SIG-M5 treated with dmso at 0.1 percent for 504 hours (cell line): ENCODE data around the gene SMOC2.

Source experiments
- DNase-seq: peaks from one replicate; lab custom pipeline; 2025; ENCODE audit not compliant: unreplicated experiment; lab: John Stamatoyannopoulos, UW

The SMOC2 gene

DNA sequence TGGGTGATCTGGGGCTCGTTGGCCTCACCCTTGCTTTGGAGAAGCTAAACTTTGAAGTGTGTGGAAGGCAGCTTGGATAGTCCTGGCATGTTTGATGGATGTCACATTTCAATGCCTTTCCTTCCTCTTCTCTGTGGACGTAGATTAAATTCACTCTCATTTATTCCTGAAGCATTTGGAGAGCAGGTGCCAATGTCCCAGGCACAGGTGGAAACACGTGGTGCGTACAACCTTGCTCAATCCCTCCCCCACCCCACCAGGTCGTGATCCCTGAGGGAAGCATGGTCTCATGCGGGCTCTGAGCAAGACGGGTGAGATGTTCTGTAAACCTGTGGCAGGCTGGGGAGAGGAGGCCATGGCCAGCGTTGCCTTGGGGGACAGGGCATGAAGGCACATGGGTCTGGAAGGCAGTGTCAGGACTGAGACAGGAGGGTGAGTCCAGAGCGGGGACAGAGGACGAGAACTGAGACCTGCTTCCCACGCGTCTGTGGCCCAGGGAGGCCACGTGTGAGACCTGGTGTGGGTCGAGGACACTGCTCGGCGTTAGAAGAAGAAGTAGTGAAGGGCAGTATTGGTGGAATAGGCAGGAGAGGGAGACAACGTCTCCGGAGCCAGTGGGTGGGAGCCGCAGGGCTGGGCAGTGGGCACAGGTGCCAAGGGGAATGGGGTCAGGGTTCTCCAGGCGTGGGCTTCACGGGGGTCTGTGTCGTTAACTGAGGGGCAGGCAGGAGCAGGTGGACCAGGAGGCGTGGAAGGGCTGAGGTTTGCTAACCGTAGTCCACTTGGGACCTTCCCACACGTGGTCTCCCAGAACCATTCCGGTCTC, 34.4 kb downstream of the SMOC2 start:
- DNase-seq, result no peak

DNA sequence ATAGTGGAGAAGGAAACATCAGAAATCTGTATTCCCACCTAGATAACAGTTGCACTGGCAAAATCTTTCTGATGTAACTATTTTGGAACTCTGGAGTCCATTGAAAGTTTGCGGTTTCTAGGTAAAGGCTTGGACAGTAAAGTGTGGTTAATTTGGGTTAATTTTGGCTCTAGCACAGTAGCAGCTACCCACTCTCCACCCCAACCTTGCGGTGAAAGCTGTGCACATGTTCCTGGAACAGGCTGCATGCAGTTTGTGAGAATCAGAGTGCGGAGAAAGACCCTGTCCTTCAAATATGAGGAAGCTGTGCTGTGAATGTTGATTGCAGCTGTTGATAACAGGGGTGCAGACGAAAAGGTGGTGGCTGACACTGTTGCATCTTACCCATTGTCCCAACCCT, 38.4 kb downstream of the SMOC2 start:
- no peak for DNase-seq

DNA sequence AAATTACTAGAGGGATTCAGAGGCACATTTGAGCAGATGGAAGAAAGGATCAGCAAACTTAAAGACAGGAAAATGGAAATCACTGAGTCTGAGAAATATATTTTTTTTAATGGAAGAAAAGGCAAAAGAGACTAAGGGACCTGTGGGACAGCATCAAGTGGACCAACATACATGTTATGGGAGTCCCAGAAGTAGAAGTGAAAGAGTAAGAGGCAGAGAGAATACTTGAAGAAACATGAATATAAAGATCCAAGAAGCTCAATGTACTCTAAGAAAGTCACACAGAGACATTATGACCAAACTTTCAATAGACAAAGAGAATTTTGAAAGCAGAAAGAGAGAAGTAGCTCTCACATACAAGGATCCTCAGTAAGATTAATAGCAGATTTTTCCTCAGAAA, 39.5 kb downstream of the SMOC2 start:
- DNase-seq, result no peak

DNA sequence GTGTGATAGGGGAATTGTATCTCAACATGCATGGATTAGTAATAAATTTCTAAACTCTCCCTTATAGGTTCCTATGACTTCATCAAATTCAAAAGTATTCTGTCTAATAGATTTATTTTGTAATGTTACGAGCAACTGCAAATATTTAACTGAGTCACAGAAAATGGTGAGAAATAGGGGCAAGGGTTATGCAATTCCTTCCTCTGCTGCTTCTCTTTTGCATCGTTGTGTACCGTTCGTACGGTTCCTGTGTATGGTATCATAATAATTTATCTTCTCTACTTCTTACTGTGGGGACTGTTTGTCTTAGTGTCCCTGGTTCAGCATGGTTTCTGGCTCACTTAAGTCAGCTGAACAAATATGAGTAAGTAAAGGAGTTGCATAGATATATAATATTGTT, 44.8 kb downstream of the SMOC2 start:
- no peak for DNase-seq

DNA sequence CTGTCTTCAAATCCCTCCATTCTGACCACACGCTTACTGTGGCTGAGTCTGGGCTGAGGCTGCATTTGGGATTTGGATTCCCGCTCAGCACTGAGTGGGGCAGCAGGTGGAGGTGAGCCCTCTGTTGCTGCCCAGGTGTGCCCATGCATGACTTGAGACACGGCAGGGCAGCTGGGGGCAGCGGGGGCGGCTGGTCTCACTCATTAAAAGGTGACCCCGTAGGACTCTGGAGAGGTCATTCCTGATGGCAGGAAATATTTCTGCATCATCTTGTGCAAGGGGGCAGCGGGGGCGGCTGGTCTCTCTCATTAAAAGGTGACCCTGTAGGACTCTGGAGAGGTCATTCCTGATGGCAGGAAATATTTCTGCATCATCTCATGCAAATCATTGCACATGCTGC, 49.8 kb downstream of the SMOC2 start:
- no peak for DNase-seq

DNA sequence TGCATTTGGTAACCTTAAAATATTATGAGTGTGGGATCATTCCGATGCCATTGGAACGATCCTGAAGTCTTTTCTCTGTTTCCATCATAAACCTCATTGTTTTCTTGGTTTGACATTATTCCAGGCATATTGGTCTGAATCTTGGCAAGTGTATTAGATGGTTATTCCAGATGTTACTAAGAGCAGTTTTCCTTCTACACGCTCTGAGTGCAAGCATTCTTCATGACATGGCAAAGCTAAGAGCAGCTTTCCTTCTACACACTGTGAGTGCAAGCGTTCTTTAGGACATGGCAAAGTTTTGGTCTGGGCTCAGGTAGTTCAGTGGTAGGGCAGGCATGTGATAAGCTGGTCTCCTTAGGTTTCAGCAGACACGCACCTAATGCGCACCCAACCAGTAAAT, 53.0 kb downstream of the SMOC2 start:
- DNase-seq, result no peak

DNA sequence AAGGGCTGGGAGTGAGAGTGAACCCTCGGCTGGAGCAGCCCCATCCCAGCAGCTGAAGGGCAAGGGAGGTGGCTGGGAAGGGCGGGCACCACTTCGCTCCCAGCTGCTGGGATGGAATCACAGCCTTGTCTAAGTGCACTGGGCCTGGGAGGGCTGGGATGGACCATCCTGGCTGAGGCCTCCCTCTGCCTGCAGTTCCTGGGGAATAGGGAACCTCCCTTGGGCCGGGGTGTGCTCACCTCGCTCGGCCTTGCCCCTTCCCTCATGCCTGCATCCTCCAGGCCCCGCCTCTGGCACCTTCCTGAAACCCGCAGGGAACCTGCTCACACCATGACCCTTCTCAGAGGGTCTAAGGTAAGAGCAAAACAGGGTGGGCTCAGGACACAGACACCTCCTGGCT, 53.7 kb downstream of the SMOC2 start:
- no peak for DNase-seq

DNA sequence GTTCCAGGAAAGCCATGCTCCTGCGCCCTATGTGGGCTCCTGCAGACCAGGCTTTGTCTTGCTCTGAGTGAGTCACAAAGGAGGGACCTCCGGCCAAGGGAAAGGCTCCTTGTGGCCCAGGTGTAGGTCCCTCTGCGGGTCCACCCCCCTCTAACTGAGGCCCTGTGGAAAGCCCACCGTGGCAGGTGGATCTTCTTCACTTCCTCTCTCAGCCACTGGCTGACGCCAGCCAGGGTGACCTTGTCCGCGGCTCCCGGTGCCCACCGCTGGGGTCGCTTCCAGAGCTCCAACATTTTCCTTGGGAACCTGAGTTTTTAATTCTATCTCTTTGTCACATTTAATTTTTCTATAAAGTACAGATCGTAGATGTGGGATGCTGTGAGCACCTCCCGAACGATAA, 54.1 kb downstream of the SMOC2 start:
- no peak for DNase-seq

DNA sequence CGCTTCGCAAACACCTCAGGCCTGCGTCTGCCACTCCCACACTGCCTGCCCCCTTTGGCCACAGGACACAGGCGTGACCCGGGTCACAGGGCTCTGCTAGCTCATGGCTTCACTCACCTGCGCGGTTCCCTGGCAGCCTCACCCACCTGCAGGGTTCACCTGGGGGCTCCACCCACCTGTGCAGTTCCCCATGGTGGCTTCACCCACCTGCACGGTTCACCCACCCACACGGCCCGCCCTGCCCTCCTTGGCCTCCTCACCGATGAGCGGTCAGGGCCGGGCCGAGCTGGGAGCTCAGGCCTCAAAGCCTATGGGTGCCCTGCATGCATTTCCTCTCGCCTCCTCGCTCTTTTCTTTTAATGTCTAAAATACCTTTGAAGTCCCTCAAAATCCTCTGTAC, 54.7 kb downstream of the SMOC2 start:
- no peak for DNase-seq

DNA sequence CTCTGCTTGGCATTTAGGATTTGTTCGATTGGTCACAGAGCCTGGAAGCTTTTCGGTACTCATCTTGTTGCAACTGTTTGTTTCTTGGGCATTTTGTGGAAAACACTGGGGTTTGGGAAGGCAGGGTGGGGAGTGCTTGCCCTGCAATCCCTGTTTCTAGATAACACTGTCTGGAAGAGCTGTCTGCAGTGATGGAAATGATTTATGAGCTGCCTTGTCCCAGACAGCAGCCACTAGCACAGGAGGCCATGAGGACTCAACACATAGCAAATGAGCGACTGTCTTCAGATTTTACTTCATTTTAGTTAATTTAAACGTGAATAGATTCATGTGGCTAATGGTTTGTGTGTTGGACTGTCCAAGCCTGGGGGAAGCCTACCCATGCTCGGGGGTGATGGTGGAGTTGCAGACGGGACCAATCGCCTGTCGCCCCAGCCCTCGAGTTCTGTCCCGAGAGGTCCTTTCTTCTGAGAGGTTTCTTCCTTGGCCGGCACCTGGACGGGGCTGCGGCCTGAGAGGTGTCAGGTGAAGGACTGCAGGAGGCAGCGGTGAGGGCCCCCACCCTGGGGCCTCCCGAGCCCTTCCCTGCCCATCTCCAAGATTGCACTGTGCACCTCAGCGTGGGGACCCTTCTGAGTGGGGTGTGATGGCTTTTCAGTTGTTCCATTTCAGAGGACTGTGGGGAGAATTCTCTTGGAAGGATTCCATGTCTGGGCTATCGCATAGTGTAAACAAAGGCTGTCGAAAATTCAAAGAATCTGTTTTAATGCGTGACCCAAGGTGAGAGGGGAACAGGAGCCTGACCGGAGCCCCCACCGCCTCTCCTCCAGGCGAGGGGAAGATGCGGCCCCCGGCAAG, 55.4 kb downstream of the SMOC2 start:
- DNase-seq, result no peak

DNA sequence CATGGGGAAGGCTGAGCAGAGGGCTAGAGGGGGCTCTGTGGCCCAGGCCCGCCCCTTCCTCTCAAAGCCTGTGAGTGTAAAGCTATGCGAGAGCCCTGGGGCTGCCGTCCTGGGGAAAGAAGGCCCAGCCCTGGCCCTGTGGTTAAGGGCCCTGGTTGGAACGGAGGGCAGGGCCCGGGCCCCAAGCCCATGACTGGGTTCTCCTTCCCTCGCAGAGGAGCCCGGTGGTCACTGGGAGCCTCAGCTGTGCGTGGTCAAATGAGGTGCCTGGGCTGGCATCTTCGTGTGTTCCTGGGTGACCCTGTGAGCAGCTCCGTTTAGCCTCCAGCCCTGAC, 56.0 kb downstream of the SMOC2 start:
- DNase-seq, result no peak

DNA sequence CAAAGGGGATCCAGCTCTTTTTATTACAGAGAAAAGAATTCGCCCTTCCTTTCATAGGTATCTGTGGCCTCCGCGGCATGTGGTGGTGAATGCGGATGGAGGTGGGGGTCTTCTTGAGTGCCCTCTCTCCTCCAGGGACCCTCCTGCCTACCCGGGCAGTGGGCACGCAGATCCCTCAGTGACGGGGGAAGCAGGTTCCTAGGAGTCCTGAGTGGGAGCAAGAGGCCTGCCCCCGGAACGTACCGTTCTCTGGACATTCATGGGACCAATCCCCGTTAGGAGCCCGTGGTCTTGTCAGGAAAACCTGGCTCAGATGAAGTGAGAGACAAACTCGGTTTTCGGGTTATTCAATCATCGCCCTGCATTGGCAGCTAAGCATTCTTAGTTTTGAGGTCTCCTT, 56.4 kb downstream of the SMOC2 start:
- DNase-seq, result no peak

DNA sequence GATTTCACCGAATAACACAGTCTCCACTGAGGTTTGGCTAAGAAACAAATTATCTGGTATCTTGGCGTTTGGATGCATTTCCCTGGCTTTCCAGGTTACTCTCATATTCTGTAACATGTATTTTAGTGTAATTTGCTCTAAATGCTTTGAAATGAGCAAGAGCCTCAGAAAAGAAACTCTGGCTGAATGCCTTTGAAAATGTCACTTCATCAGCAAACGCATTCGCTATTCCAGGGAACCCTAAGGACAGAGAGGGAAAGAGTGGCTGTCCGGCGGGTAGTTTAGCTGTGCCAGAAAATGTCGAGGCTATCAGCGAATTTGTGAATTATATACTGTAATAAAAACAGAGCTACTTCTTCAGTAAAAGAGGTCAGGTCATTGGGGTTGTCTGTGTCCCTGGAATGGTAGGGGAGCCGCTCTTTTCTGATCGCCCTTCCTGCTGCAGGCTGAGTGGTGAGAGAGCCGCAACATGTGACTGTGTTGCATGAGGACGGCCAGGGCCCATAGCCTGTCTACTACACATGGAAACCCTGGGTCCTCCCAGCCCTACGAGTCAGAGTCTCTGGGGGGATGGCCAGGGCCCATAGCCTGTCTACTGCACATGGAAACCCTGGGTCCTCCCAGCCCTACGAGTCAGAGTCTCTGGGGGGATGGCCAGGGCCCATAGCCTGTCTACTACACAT, 57.3 kb downstream of the SMOC2 start:
- DNase-seq, result no peak

DNA sequence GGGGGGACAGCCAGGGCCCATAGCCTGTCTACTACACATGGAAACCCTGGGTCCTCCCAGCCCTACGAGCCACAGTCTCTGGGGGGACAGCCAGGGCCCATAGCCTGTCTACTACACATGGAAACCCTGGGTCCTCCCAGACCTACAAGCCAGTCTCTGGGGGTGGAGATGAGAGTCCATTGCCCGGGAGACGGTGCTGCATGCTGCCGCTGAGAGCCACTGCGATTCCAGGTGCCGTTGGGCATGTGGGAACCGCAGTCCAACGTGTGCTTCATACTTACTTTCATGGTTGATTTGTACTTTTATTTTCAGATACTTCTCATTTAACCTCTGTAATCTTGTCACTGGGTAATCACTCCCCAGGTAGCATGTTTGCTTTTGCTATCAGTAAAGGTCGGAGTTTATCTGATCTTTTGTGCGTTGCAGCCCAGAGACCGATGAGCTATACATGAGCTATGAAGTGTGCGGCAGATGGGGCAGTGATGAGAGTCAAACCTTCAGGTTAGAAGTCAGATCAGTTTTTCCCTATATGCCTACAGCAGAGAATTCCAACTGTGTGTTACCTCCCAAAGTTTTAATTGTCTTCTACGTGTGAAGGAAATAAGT, 58.2 kb downstream of the SMOC2 start:
- no peak for DNase-seq

DNA sequence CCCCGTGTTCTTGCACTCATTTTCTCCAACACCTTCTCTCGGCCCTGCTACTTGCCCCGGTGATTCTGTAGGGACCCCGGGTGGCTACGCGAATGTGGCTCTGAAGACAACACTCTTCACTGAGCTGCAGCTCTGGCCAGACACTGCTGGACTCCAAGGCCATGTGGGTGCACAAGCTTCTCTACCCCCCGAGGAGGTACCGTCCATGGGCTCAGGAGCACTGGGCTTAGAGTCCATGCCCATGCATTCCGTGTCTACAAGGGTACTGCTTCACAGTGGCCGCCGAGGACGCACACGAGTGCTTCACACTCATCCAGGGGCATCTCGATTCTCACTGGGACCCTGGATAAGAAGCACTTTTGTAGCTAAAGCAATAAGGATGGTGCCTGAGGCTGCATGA, 59.5 kb downstream of the SMOC2 start:
- no peak for DNase-seq

DNA sequence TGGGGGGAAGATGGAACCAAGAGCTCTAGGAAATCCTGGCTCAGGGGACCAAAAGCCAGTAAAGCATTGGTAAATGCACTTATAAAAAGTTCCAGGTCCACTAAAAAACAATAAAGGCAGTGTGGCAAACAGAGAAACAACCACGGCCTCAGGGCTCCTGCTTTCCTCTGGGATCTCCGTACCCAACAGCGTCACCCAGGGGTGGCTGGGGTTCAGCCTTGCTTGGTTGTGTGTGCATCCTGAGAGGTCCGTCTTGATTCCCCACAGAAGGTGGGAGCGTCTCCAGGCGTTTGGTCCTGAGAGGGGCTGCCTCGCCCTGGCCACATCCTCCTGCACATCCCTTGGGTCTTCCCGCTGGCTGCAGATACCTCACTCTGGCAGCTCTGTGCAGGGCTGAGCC, 60.6 kb downstream of the SMOC2 start:
- no peak for DNase-seq

DNA sequence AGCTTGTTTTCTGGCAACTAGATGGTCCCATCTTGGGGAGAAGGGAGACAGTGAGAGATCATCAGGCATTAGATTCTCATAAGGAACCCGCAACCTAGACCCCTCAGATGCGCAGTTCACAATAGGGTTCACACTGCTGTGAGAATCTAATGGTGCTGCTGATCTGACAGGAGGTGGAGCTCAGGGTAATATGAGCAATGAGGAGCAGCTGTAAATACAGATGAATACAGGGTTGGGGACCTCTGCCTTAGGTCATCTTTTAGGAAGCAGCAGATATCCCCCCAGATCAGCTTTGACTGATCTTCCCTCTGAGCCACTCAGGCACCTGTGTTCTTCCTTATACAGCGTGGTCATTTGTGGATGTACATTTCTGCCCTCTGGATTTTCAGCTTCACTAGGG, 63.4 kb downstream of the SMOC2 start:
- no peak for DNase-seq

DNA sequence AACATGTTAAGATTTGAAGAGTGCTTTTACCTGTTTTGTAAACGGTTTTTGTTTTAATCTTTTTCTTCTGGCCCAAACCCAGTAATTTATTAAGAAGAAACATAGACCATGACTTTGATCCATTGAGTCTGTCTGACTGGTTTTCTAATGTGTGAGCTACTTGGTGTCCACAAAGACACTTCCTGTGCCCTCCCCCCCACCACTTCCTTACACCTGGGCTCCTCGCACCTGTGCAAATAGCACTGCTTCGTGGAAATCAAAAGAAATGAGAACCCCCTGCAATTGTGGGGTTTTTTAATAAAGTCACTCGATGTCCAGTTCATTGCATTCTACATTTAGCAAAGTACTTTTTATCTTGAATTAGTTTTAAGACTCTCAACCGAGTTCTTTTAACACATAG, 65.5 kb downstream of the SMOC2 start:
- DNase-seq, result no peak

DNA sequence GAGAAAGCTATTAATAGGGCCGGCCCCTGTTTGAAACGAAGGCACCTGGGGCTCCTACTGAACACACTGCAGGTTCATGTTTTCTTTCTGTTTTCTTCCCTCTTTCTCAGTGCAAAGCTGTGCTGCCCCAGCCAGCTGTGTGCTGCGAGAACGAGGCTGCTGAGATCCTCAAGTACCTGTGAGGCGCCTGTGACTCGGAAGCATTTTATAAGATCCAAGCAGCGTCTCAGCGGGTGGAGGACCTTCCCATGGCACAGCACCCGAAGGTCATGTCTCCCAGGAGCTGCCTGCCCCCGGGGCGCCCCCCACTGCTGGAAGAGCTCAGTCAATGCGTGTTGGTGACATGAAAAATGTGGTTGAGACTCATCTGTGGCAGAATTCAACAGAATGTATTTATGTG, 66.3 kb downstream of the SMOC2 start:
- DNase-seq, result no peak

DNA sequence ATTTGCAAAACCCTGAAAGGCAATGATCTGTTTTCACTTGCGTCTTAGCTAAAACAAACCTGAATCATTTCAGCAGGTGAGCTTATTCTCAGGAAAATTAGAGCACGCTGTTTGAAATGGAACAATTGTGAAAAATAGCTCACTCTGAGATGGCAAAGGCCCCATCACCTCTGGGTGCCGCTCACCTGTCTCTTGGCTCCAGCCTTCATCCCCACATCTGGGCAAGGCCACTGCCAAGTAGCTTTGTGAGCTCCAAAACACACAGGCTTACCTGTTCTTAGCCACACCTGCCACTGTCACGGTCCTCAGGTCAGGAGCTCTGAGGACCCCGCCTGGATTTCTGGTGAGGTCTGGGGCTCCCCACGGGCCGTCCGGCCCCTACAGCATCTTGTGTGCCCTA, 66.7 kb downstream of the SMOC2 start:
- DNase-seq, result no peak

DNA sequence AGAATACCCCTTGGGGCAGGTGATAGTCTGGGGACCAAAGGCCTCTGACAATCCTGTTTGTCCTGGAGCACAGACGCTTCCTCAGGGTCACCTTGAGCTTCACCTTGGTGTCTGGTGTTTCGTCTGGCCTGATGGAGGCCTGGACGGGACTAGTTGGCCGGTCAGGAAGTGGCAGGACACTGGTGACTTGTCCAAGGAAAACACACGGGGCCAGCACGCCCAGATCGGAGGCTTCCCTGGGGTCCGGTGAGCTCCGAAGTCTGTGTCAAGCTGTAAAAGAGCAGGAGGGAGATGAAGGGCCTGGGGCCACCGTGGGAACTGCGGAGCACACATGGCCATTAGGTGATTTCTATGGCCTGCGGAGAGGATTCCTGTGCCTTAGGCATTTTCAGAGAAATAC, 67.9 kb downstream of the SMOC2 start:
- DNase-seq, result no peak

DNA sequence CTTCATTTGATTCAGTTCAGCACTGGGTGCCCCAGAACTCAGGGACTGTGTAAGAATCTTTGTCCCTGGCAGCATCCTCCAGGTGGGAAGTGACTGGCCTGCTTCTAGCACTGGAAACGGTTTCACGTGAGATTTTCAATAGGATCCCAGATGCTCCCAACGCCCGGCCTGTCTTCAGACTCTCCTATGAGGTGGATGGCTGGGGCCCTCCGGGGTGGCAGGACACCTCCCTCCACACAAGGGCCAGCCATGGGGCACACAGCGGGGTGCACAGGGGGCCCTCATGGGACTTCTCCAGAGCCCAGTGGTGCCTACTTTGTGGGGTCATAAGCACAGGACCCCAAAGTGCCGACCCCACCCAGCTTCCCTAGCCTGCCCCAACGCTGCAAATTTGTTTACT, 72.8 kb downstream of the SMOC2 start:
- DNase-seq, result no peak
